Omental fat pad (tissue), 4 donors: ENCODE results near the gene LRRC46. TPM values are rescaled to one million over a fixed set of nuclear protein-coding genes. Genes with fewer than 3 reads are reported as not detected.

Experiments used
- ATAC-seq: fragments of 150-250 bp; one replicate; pipeline ENCODE4 v1.9.1; 2016; ENCODE audit warnings: mild to moderate bottlenecking, moderate library complexity; ENCODE audit not compliant: low FRiP score
- DNase-seq: peaks from one replicate; pipeline ENCODE4 v3.0.0-alpha.2; 2019; ENCODE audit warnings: low spot score
- total RNA-seq, 4 donors: library from RNA; depleted of rRNA; stranded (reverse); fragments of >200 nt; gene quantifications; one replicate each; pipeline ENCODE4 v1.1.0, GENCODE V29; 2016
- TF ChIP-seq, protein P1 (sequence below), 3 donors: fragments of 450-650 bp; IDR thresholded peaks; one replicate each; pipeline ENCODE4 v1.5.1; 2016 to 2017; ENCODE audit warnings: antibody characterized with exemption in 3 of 3, mild to moderate bottlenecking in 3 of 3, moderate library complexity in 2 of 3

LRRC46 gene
- total RNA-seq, 4 donors from 2014 or later, result 0.24 TPM; not detected in 3

DNA sequence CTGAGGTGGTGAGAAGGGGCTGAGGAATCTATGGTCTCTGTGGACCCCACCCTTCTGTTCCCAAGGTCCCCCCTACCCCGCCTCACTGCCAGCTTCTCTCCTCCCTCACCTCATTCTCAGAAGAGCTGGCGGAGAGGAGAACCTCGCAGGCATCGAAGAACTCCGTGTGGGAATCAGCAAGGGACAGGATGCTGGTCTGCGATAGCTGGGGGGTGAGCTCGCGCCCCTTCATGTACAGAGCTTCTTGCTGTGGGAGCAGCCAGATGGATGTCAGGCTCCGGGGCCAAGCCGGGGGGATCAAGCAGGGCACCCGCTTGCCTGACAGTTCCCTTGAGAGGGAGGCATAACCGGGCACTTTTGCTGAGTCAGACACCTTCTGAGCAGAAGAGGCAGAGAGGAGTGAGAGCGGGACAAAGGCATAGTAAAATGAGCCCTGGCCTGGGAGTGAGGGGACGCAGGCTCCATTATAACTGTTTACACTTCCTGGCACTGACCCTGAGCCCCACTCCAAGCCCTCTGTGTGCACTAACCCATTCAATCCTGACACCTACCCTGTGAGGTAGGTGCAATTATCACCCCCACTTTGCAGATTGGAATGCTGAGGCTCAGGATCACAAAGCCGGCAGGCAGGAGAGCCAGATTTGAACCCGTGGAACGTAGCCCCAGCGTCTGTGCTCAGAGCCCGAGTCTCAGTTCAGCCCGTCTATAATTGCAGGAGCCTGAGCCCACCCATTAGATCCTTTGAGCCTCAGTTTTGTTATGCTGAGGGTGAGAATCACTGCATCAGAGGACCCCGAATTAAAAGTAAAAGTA, 16.2 kb upstream of the LRRC46 start:
- TF ChIP-seq, protein P1, sequence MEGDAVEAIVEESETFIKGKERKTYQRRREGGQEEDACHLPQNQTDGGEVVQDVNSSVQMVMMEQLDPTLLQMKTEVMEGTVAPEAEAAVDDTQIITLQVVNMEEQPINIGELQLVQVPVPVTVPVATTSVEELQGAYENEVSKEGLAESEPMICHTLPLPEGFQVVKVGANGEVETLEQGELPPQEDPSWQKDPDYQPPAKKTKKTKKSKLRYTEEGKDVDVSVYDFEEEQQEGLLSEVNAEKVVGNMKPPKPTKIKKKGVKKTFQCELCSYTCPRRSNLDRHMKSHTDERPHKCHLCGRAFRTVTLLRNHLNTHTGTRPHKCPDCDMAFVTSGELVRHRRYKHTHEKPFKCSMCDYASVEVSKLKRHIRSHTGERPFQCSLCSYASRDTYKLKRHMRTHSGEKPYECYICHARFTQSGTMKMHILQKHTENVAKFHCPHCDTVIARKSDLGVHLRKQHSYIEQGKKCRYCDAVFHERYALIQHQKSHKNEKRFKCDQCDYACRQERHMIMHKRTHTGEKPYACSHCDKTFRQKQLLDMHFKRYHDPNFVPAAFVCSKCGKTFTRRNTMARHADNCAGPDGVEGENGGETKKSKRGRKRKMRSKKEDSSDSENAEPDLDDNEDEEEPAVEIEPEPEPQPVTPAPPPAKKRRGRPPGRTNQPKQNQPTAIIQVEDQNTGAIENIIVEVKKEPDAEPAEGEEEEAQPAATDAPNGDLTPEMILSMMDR (IDR thresholded peaks at IDR 0.05), result no peak
- DNase-seq, result no peak
- ATAC-seq, result no peak

DNA sequence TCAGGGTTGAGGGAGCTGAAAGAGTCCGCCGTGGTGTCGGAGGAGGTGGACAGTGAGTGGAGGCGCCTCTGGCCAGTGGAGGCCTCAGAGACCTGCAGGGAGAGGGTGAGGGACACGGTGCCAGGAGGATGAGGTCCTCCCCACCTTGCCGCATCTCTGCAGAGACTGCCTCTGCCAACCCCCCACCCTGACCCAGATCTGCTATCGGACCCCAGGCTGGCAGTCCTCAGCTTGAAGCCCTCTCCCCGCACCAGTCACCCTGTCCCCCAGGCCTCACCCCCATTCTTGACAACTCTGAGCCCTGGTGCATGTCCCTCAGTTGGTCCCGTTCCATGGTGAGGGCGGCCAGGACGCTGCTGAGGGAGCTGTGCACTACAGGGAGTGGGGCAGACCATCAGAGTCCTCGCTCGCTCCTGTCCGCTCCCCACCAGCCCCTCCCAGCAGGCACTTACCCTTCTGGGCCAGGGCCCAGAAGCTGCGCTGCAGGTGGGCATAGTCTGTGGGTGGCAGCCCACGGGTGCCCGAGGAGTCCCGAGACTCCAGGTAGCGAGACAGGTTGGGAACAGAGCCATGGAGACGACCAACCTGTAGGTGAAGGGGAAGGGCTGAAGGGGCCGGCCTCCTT, 15.2 kb upstream of the LRRC46 start:
- DNase-seq, result no peak
- TF ChIP-seq, protein P1 (IDR thresholded peaks at IDR 0.05), result no peak
- no peak for ATAC-seq

DNA sequence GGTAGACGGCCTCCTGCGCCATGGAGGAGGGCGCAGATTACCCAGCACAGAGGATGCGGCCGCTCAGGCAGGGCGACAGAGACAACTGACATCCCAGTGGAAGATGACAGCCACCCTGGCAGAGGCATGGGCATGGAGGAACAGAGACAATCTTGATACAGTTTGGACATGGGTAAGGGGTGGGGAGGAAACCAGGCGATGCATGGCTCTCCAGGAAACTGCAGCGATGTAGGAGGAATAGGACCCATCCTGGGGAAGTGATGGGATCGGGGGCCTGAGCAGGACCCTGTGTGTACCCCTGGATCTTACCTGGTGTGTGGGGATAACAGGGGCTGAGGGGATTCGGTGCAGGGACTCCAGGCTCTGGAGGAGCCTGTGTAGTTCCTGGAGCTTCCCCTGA, 14.5 kb upstream of the LRRC46 start:
- TF ChIP-seq, protein P1 (IDR thresholded peaks at IDR 0.05), result no peak
- no peak for ATAC-seq
- no peak for DNase-seq

DNA sequence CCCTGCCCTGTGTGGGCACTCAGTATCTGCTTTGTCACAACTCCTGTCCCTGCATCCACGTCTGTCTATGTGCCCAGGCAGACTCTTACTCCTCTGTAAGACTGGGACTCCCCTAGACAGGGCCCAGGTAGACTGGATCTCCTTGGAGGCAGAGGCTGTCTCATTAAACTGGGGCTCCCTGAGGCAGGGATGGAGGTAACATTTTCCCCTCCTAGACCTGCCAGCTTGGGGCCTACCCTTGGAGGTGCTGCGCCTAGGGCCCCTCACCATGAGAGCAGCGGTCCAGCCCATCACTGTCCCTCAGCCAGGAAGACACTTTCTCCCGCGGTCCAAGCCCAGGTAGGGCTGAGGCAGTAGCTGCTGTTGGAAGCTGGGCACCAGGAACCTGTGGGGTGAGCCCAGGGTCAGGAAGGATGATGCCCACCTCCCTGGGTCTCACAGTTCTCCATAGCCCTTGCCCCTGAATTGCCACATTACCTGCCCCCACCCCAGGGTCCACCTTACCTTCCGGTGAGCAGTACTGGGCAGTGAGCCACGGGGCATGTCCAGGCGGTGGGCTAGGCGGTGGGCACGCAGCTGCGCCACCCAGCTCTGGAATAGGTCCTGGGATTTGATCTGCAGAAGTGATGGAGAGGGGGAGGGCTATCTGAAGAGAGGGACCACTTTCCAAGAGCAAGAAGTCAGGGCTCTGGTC, 13.3 kb upstream of the LRRC46 start:
- ATAC-seq (no peak), DNase-seq (no peak)
- TF ChIP-seq, protein P1 (IDR thresholded peaks at IDR 0.05), result no peak

DNA sequence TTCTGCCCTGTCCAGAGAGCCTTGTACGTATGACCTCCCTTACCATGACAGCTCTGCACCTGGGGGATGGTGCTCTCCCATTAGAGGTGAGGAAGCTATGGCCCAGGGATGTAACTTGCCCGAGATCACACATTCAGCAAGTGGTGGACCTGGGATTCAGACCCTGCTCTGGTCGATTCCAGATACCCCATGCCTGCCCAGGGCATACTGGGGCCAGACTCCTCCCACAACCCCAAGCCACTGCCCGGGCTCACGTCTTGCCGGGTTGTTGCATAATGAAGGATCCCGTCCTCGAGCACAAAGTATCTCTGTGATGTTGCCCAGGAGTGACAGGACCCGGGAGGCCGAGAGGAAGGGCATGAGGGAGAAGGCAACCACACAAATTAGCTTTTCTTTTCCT, 12.0 kb upstream of the LRRC46 start:
- TF ChIP-seq, protein P1 (IDR thresholded peaks at IDR 0.05), result no peak
- DNase-seq (no peak), ATAC-seq (no peak)

DNA sequence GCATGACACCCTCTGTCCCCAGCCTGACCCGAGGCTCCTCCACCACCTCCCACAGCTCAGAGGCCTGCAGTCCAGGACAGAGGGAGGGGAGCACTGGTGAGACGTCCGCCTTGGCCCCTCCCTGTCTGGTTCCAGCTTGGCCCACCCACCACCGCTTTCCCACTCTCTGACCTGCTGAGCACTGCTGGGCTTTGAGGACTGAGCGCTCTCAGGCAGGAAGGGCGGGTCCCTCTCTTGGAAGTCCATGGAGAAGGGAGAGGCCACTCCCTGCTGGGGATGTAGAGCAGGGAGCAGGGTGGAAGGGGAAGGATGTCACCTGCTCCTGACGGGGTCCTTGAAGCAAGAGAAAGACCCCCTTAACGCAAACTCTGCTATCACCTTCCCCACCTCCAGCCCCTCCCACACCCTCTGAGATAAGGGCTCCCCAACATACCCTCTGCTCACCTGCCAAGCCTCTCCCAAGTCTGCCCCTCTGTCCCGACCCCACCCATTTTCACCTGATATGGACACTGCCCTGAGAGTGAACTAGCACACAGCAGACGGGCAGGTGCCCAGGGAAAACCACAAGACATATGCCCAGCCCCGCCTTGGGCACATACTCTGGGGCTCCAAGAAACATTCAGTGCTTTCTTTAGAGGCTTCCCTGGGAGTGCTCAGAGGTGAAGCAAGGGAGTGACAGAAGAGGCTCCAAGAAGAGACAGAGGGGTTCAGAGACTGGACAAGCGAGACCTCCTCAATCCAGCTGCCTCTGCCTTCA, 11.3 kb upstream of the LRRC46 start:
- ATAC-seq (no peak), DNase-seq (no peak)
- TF ChIP-seq, protein P1 (IDR thresholded peaks at IDR 0.05), result no peak
